BE2C (cell line): Measurements from ENCODE around the gene NHSL2.

ENCODE experiments used
- DNase-seq: peaks from one replicate; pipeline ENCODE4 v3.0.0-alpha.2; 2020
- H3K27me3 ChIP-seq: fragments of 250-450 bp; sonication (Bioruptor Pico); 2 replicates; pipeline ENCODE4 v1.5.1; 2020; ENCODE audit warnings: mild to moderate bottlenecking
- H3K36me3 ChIP-seq: fragments of 250-450 bp; sonication (Bioruptor Pico); 2 replicates; pipeline ENCODE4 v1.5.1; 2020; ENCODE audit warnings: mild to moderate bottlenecking
- H3K4me1 ChIP-seq: fragments of 250-450 bp; sonication (Bioruptor Pico); 2 replicates; pipeline ENCODE4 v1.5.1; 2020
- H3K4me3 ChIP-seq: 2 replicates; pipeline ENCODE4 v1.5.1; 2011; ENCODE audit warnings: low read depth, low read length
- H3K9me3 ChIP-seq: fragments of 250-450 bp; sonication (Bioruptor Pico); 2 replicates; pipeline ENCODE4 v1.5.1; 2020
- CTCF ChIP-seq: IDR thresholded peaks from 2 replicates; pipeline ENCODE4 v1.5.1; 2012; ENCODE audit warnings: mild to moderate bottlenecking, low read depth, low read length

The NHSL2 gene

GRCh38 chrX:72083291-72083690 lies 172.6 kb downstream of the NHSL2 start:
- Histone ChIP-seq H3K4me3 (no peak overlapping the region), H3K27me3 (no peaks in the 10 kb centered on the region), H3K36me3 (peaks cover 6% of the 10 kb centered on the region), H3K9me3 (no peaks in the 10 kb centered on the region), H3K4me1 (peaks cover 42% of the 10 kb centered on the region)
- DNase-seq: no peak
- no peak for TF ChIP-seq CTCF

- H3K4me3 ChIP-seq: no peak overlapping the region
- no peak for TF ChIP-seq CTCF
- no peak for DNase-seq
- peaks cover 42% of the 10 kb centered on the region for H3K4me1 ChIP-seq
- H3K9me3 ChIP-seq: no peaks in the 10 kb centered on the region
- H3K36me3 ChIP-seq: peaks cover 6% of the 10 kb centered on the region
- no peaks in the 10 kb centered on the region for H3K27me3 ChIP-seq
Measured at GRCh38 chrX:72084114-72084513, 173.5 kb downstream of the NHSL2 start.

- no peak overlapping the region for H3K4me3 ChIP-seq
- peaks cover 6% of the 10 kb centered on the region; the same call in 1 of the 2 replicates for H3K36me3 ChIP-seq
- DNase-seq: no peak
- no peaks in the 10 kb centered on the region for H3K27me3 ChIP-seq
- H3K9me3 ChIP-seq: no peaks in the 10 kb centered on the region
- peaks cover 18% of the 10 kb centered on the region for H3K4me1 ChIP-seq
- no peak for TF ChIP-seq CTCF
Measured at GRCh38 chrX:72086995-72087394, 176.3 kb downstream of the NHSL2 start.

- no peak for DNase-seq
- H3K27me3 ChIP-seq: no peaks in the 10 kb centered on the region
- peaks cover 6% of the 10 kb centered on the region for H3K36me3 ChIP-seq
- no peak overlapping the region for H3K4me3 ChIP-seq
- no peaks in the 10 kb centered on the region for H3K9me3 ChIP-seq
- no peak for TF ChIP-seq CTCF
- H3K4me1 ChIP-seq: peaks cover 14% of the 10 kb centered on the region
Measured at GRCh38 chrX:72088761-72089160, 178.1 kb downstream of the NHSL2 start.

- TF ChIP-seq CTCF: no peak
- Histone ChIP-seq H3K4me1 (peaks cover 14% of the 10 kb centered on the region), H3K27me3 (no peaks in the 10 kb centered on the region), H3K4me3 (no peak overlapping the region), H3K9me3 (no peaks in the 10 kb centered on the region), H3K36me3 (peaks cover 6% of the 10 kb centered on the region)
- DNase-seq: no peak
Measured at GRCh38 chrX:72089254-72089653, 178.6 kb downstream of the NHSL2 start.

- TF ChIP-seq CTCF: no peak
- Histone ChIP-seq H3K27me3 (no peaks in the 10 kb centered on the region), H3K4me3 (no peak overlapping the region), H3K9me3 (no peaks in the 10 kb centered on the region), H3K36me3 (peaks cover 4% of the 10 kb centered on the region), H3K4me1 (peaks cover 23% of the 10 kb centered on the region)
- peak; percentile 84 for DNase-seq
Measured at GRCh38 chrX:72094894-72095293, 184.2 kb downstream of the NHSL2 start.
